HG02938 (cell line): ENCODE data around the gene ABI3.

ENCODE experiments used
- ATAC-seq: cut with Tn5 transposase; IDR thresholded peaks from one replicate; pipeline ENCODE4 v1.9.1; 2021; ENCODE audit warnings: mild to moderate bottlenecking, moderate library complexity; ENCODE audit not compliant: unreplicated experiment

The ABI3 gene

GRCh38 chr17:49224198-49224996 is 13.9 kb downstream of the ABI3 start:
- no peak for ATAC-seq

- no peak for ATAC-seq
Measured at GRCh38 chr17:49224997-49225337, 14.5 kb downstream of the ABI3 start.

GRCh38 chr17:49225554-49226236 is 15.2 kb downstream of the ABI3 start:
- no peak for ATAC-seq

GRCh38 chr17:49226771-49227435 is 16.4 kb downstream of the ABI3 start:
- no peak for ATAC-seq

- ATAC-seq = no peak
Measured at GRCh38 chr17:49227436-49228261, 17.1 kb downstream of the ABI3 start.

GRCh38 chr17:49229076-49229804 is 18.7 kb downstream of the ABI3 start:
- no peak for ATAC-seq

GRCh38 chr17:49229805-49230600 is 19.5 kb downstream of the ABI3 start:
- ATAC-seq = no peak

GRCh38 chr17:49230636-49231562 is 20.4 kb downstream of the ABI3 start, which contains the start of gene PHOSPHO1:
PHOSPHO1 (minus strand) TSS chr17:49230787; CDS start chr17:49226691, 4,096 bp downstream.
- peak; percentile 80 for ATAC-seq

- ATAC-seq = no peak
Measured at GRCh38 chr17:49231563-49231894, 21.0 kb downstream of the ABI3 start.

- no peak for ATAC-seq
Measured at GRCh38 chr17:49234509-49235080, 24.1 kb downstream of the ABI3 start.

GRCh38 chr17:49235896-49236295 is 25.4 kb downstream of the ABI3 start:
- no peak for ATAC-seq

- ATAC-seq = no peak
Measured at GRCh38 chr17:49239963-49240362, 29.5 kb downstream of the ABI3 start.

- no peak for ATAC-seq
Measured at GRCh38 chr17:49240619-49241018, 30.1 kb downstream of the ABI3 start.

- no peak for ATAC-seq
Measured at GRCh38 chr17:49241040-49241439, 30.5 kb downstream of the ABI3 start.

- ATAC-seq = no peak
Measured at GRCh38 chr17:49241692-49242397, 31.3 kb downstream of the ABI3 start.

GRCh38 chr17:49242813-49243212 is 32.3 kb downstream of the ABI3 start:
- no peak for ATAC-seq

GRCh38 chr17:49244839-49245238 is 34.3 kb downstream of the ABI3 start:
- no peak for ATAC-seq

GRCh38 chr17:49247944-49248343 is 37.4 kb downstream of the ABI3 start:
- ATAC-seq = no peak
